GM19467 (cell line): ENCODE measurements around the gene SPTLC1.
"Not testable (repeated sequence)": the region's sequence is repeated elsewhere in the genome, so short reads cannot be mapped to it uniquely, and the experiment has no call there.

Experiments
- ATAC-seq: cut with Tn5 transposase; IDR thresholded peaks from one replicate; pipeline ENCODE4 v1.9.1; 2021; ENCODE audit warnings: mild to moderate bottlenecking, moderate library complexity; ENCODE audit not compliant: unreplicated experiment

The SPTLC1 gene

GRCh38 chr9:92035146-92035545 is 80.1 kb downstream of the SPTLC1 start:
- no peak for ATAC-seq

GRCh38 chr9:92033991-92034390 is 81.2 kb downstream of the SPTLC1 start:
- no peak for ATAC-seq

- ATAC-seq, result no peak
These were observed 81.9 kb downstream of the SPTLC1 start for GRCh38 chr9:92033307-92033706.

GRCh38 chr9:92032891-92033290 is 82.3 kb downstream of the SPTLC1 start:
- ATAC-seq, result no peak

GRCh38 chr9:92030367-92030766 is 84.8 kb downstream of the SPTLC1 start:
- no peak for ATAC-seq

GRCh38 chr9:92029553-92029952 is 85.7 kb downstream of the SPTLC1 start:
- no peak for ATAC-seq

- no peak for ATAC-seq
These were observed 88.8 kb downstream of the SPTLC1 start for GRCh38 chr9:92026206-92027002.

GRCh38 chr9:92021785-92022541 is 93.2 kb downstream of the SPTLC1 start:
- ATAC-seq, result not testable (repeated sequence)

- ATAC-seq, result no peak
These were observed 95.6 kb downstream of the SPTLC1 start for GRCh38 chr9:92019658-92020057.

- no peak for ATAC-seq
These were observed 104.3 kb downstream of the SPTLC1 start for GRCh38 chr9:92010705-92011536.

GRCh38 chr9:92010253-92010652 is 105.0 kb downstream of the SPTLC1 start:
- not testable (repeated sequence) for ATAC-seq

- no peak for ATAC-seq
These were observed 107.2 kb downstream of the SPTLC1 start for GRCh38 chr9:92008041-92008440.

- ATAC-seq, result no peak
These were observed 111.2 kb downstream of the SPTLC1 start for GRCh38 chr9:92004045-92004392.

GRCh38 chr9:92003308-92004044 is 111.7 kb downstream of the SPTLC1 start:
- ATAC-seq, result no peak

- ATAC-seq, result not testable (repeated sequence)
These were observed 113.3 kb downstream of the SPTLC1 start for GRCh38 chr9:92001948-92002347.

- no peak for ATAC-seq
These were observed 114.0 kb downstream of the SPTLC1 start for GRCh38 chr9:92001244-92001643.

- no peak for ATAC-seq
These were observed 120.1 kb downstream of the SPTLC1 start for GRCh38 chr9:91995000-91995655.

- no peak for ATAC-seq
These were observed 120.8 kb downstream of the SPTLC1 start for GRCh38 chr9:91994422-91994821.

- ATAC-seq, result no peak
These were observed 122.7 kb downstream of the SPTLC1 start for GRCh38 chr9:91992461-91993041.
